H9 (cell line): ENCODE measurements around the gene FGB. TPM values are rescaled to one million over a fixed set of nuclear protein-coding genes. Genes with fewer than 3 reads are reported as not detected.

Experiments
- DNase-seq: peaks from one replicate; pipeline ENCODE4 v3.0.0-alpha.2; 2017
- H2AFZ ChIP-seq: one replicate; pipeline ENCODE4 v1.6.1; 2013; ENCODE audit warnings: mild to moderate bottlenecking, low read length, control low read depth, moderate library complexity
- H2AK5ac ChIP-seq: 2 replicates; pipeline ENCODE4 v1.6.1; 2013; ENCODE audit warnings: low read length, control low read depth, mixed read lengths; ENCODE audit not compliant: insufficient read length
- H2BK120ac ChIP-seq: one replicate; pipeline ENCODE4 v1.6.1; 2013; ENCODE audit warnings: low read depth, mild to moderate bottlenecking, low read length, control low read depth, inconsistent platforms; ENCODE audit not compliant: poor library complexity, severe bottlenecking
- H2BK12ac ChIP-seq: 2 replicates; pipeline ENCODE4 v1.6.1; 2013; ENCODE audit warnings: low read length, control low read depth, mixed read lengths, low read depth; ENCODE audit not compliant: insufficient read length
- H2BK15ac ChIP-seq: 2 replicates; pipeline ENCODE4 v1.6.1; 2013; ENCODE audit warnings: low read depth, low read length, control low read depth
- H2BK20ac ChIP-seq: one replicate; pipeline ENCODE4 v1.6.1; 2013; ENCODE audit warnings: low read depth, mild to moderate bottlenecking, low read length, control low read depth, inconsistent platforms; ENCODE audit not compliant: poor library complexity, severe bottlenecking
- H2BK5ac ChIP-seq: 2 replicates; pipeline ENCODE4 v1.6.1; 2013; ENCODE audit warnings: low read length, control low read depth, mixed read lengths; ENCODE audit not compliant: insufficient read length
- H3K14ac ChIP-seq: 2 replicates; pipeline ENCODE4 v1.6.1; 2013; ENCODE audit warnings: low read length, control low read depth; ENCODE audit not compliant: insufficient read depth
- H3K18ac ChIP-seq: 2 replicates; pipeline ENCODE4 v1.6.1; 2013; ENCODE audit warnings: low read depth, mild to moderate bottlenecking, mixed read lengths, low read length, control low read depth; ENCODE audit not compliant: insufficient read length
- H3K23ac ChIP-seq: 2 replicates; pipeline ENCODE4 v1.6.1; 2013; ENCODE audit warnings: low read length, control low read depth, mixed read lengths, low read depth; ENCODE audit not compliant: insufficient read length
- H3K23me2 ChIP-seq: 2 replicates; pipeline ENCODE4 v1.6.1; 2013; ENCODE audit warnings: low read depth, mild to moderate bottlenecking, mixed read lengths, low read length, control low read depth; ENCODE audit not compliant: insufficient read length, poor library complexity, severe bottlenecking
- H3K27ac ChIP-seq: 2 replicates; pipeline ENCODE4 v1.5.1; 2013; ENCODE audit warnings: low read length, control low read depth, mixed read lengths, low read depth; ENCODE audit not compliant: insufficient read length
- H3K27me3 ChIP-seq: 2 replicates; pipeline ENCODE4 v1.6.1; 2013; ENCODE audit warnings: low read length, control low read depth, inconsistent platforms; ENCODE audit not compliant: insufficient read depth
- H3K4ac ChIP-seq: 2 replicates; pipeline ENCODE4 v1.6.1; 2013; ENCODE audit warnings: low read depth, mild to moderate bottlenecking, control low read depth, inconsistent platforms, low read length, moderate library complexity
- H3K4me1 ChIP-seq: 2 replicates; pipeline ENCODE4 v1.6.1; 2013; ENCODE audit warnings: low read length, control low read depth, inconsistent platforms; ENCODE audit not compliant: insufficient read depth
- H3K4me2 ChIP-seq: 2 replicates; pipeline ENCODE4 v1.6.1; 2013; ENCODE audit warnings: low read length, control low read depth, mixed read lengths; ENCODE audit not compliant: insufficient read length, insufficient read depth
- H3K56ac ChIP-seq: 2 replicates; pipeline ENCODE4 v1.6.1; 2013; ENCODE audit warnings: low read depth, mild to moderate bottlenecking, mixed read lengths, low read length, control low read depth; ENCODE audit not compliant: insufficient read length
- H3K79me1 ChIP-seq: 2 replicates; pipeline ENCODE4 v1.6.1; 2013; ENCODE audit warnings: low read depth, mild to moderate bottlenecking, moderate library complexity, low read length, control low read depth, inconsistent platforms; ENCODE audit not compliant: insufficient read depth, poor library complexity, severe bottlenecking
- H3K79me2 ChIP-seq: 2 replicates; pipeline ENCODE4 v1.6.1; 2013; ENCODE audit warnings: low read length, control low read depth, inconsistent platforms; ENCODE audit not compliant: insufficient read depth
- H3K9ac ChIP-seq: 2 replicates; pipeline ENCODE4 v1.6.1; 2013; ENCODE audit warnings: low read length, control low read depth, mixed read lengths; ENCODE audit not compliant: insufficient read length; ENCODE audit errors: extremely low read depth
- H3K9me3 ChIP-seq: one replicate; pipeline ENCODE4 v1.6.1; 2013; ENCODE audit warnings: low read depth, low read length, inconsistent platforms; ENCODE audit not compliant: control insufficient read depth
- H3T11ph ChIP-seq: one replicate; pipeline ENCODE4 v1.6.1; 2013; ENCODE audit warnings: mild to moderate bottlenecking, low read length, control low read depth, inconsistent platforms
- H4K20me1 ChIP-seq: one replicate; pipeline ENCODE4 v1.6.1; 2013; ENCODE audit not compliant: control insufficient read depth, insufficient read length, insufficient read depth
- H4K5ac ChIP-seq: 2 replicates; pipeline ENCODE4 v1.6.1; 2013; ENCODE audit warnings: low read depth, mild to moderate bottlenecking, mixed read lengths, low read length, control low read depth; ENCODE audit not compliant: insufficient read length
- H4K8ac ChIP-seq: replicated peaks from 2 replicates; pipeline ENCODE4 v1.6.1; 2013; ENCODE audit warnings: low read length, control low read depth, mixed read lengths, low read depth; ENCODE audit not compliant: insufficient read length
- H4K91ac ChIP-seq: 2 replicates; pipeline ENCODE4 v1.6.1; 2013; ENCODE audit warnings: low read depth, mild to moderate bottlenecking, moderate library complexity, mixed read lengths, low read length, control low read depth; ENCODE audit not compliant: insufficient read length
- H3K27ac Mint-ChIP-seq, 3 experiments: 2 replicates in 2 of 3; 3 replicates in 1 of 3; pipeline ENCODE4 v1.8.0; 2020 to 2021; ENCODE audit warnings: mixed read lengths in 3 of 3, mild to moderate bottlenecking in 1 of 3, moderate library complexity in 1 of 3
- H3K27me3 Mint-ChIP-seq: 2 replicates; pipeline ENCODE4 v1.8.0; 2021; ENCODE audit warnings: low read depth, mild to moderate bottlenecking, moderate library complexity, mixed read lengths
- H3K36me3 Mint-ChIP-seq, 3 experiments: 2 replicates in 2 of 3; 3 replicates in 1 of 3; pipeline ENCODE4 v1.8.0; 2020 to 2021; ENCODE audit warnings: low read depth in 3 of 3, mixed read lengths in 3 of 3; ENCODE audit not compliant: insufficient read depth in 1 of 3
- H3K4me1 Mint-ChIP-seq, 2 experiments: 2 replicates each; pipeline ENCODE4 v1.8.0; 2020; ENCODE audit warnings: mixed read lengths in 2 of 2
- H3K4me3 Mint-ChIP-seq, 2 experiments: 2 replicates in 1 of 2; 3 replicates in 1 of 2; pipeline ENCODE4 v1.8.0; 2020 to 2021; ENCODE audit warnings: mild to moderate bottlenecking in 2 of 2, mixed read lengths in 2 of 2, moderate library complexity in 1 of 2
- H3K9me3 Mint-ChIP-seq, 2 experiments: 2 replicates in 1 of 2; 3 replicates in 1 of 2; pipeline ENCODE4 v1.8.0; 2020; ENCODE audit warnings: mild to moderate bottlenecking in 2 of 2, mixed read lengths in 2 of 2, moderate library complexity in 1 of 2
- CTCF ChIP-seq: fragments of 200-600 bp; sonication (generic); conservative IDR thresholded peaks from 3 replicates; pipeline ENCODE4 v1.8.0; 2021; ENCODE audit warnings: antibody characterized with exemption, mild to moderate bottlenecking
- WGBS: extraction: QIAGEN DNeasy Blood & Tissue Kit; methylation state at CpG from one replicate; pipeline ENCODE4 v1.1.7; 2013; ENCODE audit warnings: missing lambda C conversion rate, low lambda C conversion rate, mixed read lengths; ENCODE audit not compliant: insufficient read length; ENCODE audit errors: extremely low coverage; 5-methylcytosine and 5-hydroxymethylcytosine counted together
- total RNA-seq: library from RNA; stranded (reverse); gene quantifications from 2 replicates; pipeline ENCODE4 v1.2.1, GENCODE V29; 2021

FGB gene
- total RNA-seq, 1 experiment from 2014 or later: not detected

- H2BK5ac ChIP-seq: no peak overlapping the region
- no peak overlapping the region for H4K8ac ChIP-seq
- no peak overlapping the region for H3K27ac Mint-ChIP-seq
- no CpG with 5 or more reads among the region's 6 CpGs for WGBS
- no peaks in the 10 kb centered on the region for H3K36me3 Mint-ChIP-seq
- no peak overlapping the region for H3K4me2 ChIP-seq
- no peaks in the 10 kb centered on the region for H3K27me3 Mint-ChIP-seq
- H3K79me2 ChIP-seq: no peaks in the 10 kb centered on the region
- H3K4me3 Mint-ChIP-seq: no peak overlapping the region
- no peak for DNase-seq
- H3K4me1 Mint-ChIP-seq: peaks cover 3% of the 10 kb centered on the region in 2 experiments; a peak in 2 of 4 replicates
- H4K91ac ChIP-seq: no peak overlapping the region
- H2BK15ac ChIP-seq: no peak overlapping the region
- no peak overlapping the region for H2BK12ac ChIP-seq
- no peak overlapping the region for H3K56ac ChIP-seq
- TF ChIP-seq CTCF: no peak
- no peak overlapping the region for H3K18ac ChIP-seq
- H3K79me1 ChIP-seq: no peaks in the 10 kb centered on the region
- H3K23ac ChIP-seq: no peak overlapping the region
- no peaks in the 10 kb centered on the region; the same call in 1 of the 2 replicates for H3K4me1 ChIP-seq
- no peak overlapping the region for H3K14ac ChIP-seq
- no peaks in the 10 kb centered on the region for H3K27me3 ChIP-seq
- no peaks in the 10 kb centered on the region for H3K9me3 ChIP-seq
- H3K9ac ChIP-seq: no peak overlapping the region
- H2AFZ ChIP-seq: no peak overlapping the region
- no peak overlapping the region for H2BK20ac ChIP-seq
- no peaks in the 10 kb centered on the region for H3K23me2 ChIP-seq
- H3K9me3 Mint-ChIP-seq: no peaks in the 10 kb centered on the region
- no peak overlapping the region for H2BK120ac ChIP-seq
- no peak overlapping the region for H3K27ac ChIP-seq
- no peak overlapping the region for H4K5ac ChIP-seq
- H3K4ac ChIP-seq: no peak overlapping the region
- no peak overlapping the region for H2AK5ac ChIP-seq
- H4K20me1 ChIP-seq: no peaks in the 10 kb centered on the region
- no peak overlapping the region for H3T11ph ChIP-seq
Measured at GRCh38 chr4:154606728-154607723, 44.2 kb downstream of the FGB start.
